Transverse colon (tissue), 4 donors: ENCODE results near the gene TMEM11. TPM values are rescaled to one million over a fixed set of nuclear protein-coding genes. Genes with fewer than 3 reads are reported as not detected.
A peak's percentile ranks its signal among the peaks of the same experiment; 100 is the strongest.

Source experiments
- DNase-seq: peaks from one replicate; pipeline ENCODE4 v3.0.0-alpha.2; 2019
- H3K27ac ChIP-seq, 4 donors: fragments of 200-600 bp; sonication (generic); 2 replicates each; pipeline ENCODE4 v1.5.1; 2016 to 2018; ENCODE audit warnings: inconsistent platforms in 4 of 4
- H3K27me3 ChIP-seq: fragments of 200-600 bp; sonication (generic); 2 replicates; pipeline ENCODE4 v1.5.1; 2017; ENCODE audit warnings: inconsistent platforms
- H3K36me3 ChIP-seq, 4 donors: fragments of 200-600 bp; sonication (generic); 2 replicates each; pipeline ENCODE4 v1.5.1; 2017 to 2019; ENCODE audit warnings: inconsistent platforms in 4 of 4
- H3K4me1 ChIP-seq, 4 donors: fragments of 200-600 bp; sonication (generic); 2 replicates each; pipeline ENCODE4 v1.5.1; 2017 to 2020; ENCODE audit warnings: inconsistent platforms in 4 of 4
- H3K4me3 ChIP-seq, 4 donors: fragments of 200-600 bp; sonication (generic); 1 replicate in 1 of 4; 2 replicates in 3 of 4; pipeline versions ENCODE4 v1.5.1 to v1.6.1; 2017 to 2019; ENCODE audit warnings: inconsistent platforms in 4 of 4
- H3K9me3 ChIP-seq, 2 donors: fragments of 200-600 bp; sonication (generic); 2 replicates each; pipeline ENCODE4 v1.5.1; 2017 to 2019; ENCODE audit warnings: inconsistent platforms in 2 of 2
- EP300 ChIP-seq: sonication (generic); formaldehyde crosslinking; IDR thresholded peaks from one replicate; pipeline ENCODE4 v1.6.1; 2017; ENCODE audit warnings: antibody characterized with exemption, low read depth
- POLR2A ChIP-seq: fragments of 450-650 bp; IDR thresholded peaks from one replicate; pipeline ENCODE4 v1.6.1; 2016; ENCODE audit warnings: antibody characterized with exemption, mild to moderate bottlenecking, moderate library complexity
- POLR2AphosphoS5 ChIP-seq, 3 donors: sonication (generic); formaldehyde crosslinking; IDR thresholded peaks; one replicate each; pipeline ENCODE4 v1.6.1; 2016; ENCODE audit warnings: antibody characterized with exemption in 3 of 3
- WGBS, 2 donors: methylation state at CpG; one replicate each; pipeline ENCODE4 v1.1.5; 2018; ENCODE audit warnings: low coverage in 1 of 2; 5-methylcytosine and 5-hydroxymethylcytosine counted together
- in situ Hi-C, 4 donors: fragments of 200-750 bp; cut with MboI; loops; one replicate each; pipeline versions ENCODE4 v1.15.0 to v1.15.1; 2017; ENCODE audit warnings: low sequenced_read_pairs in 3 of 4, low pct_ligation_motif_present in 1 of 4, low pct_unique_long_range_greater_than_20kb in 1 of 4
- intact Hi-C: fragments of 100-400 bp; cut with DNase I; formaldehyde crosslinking; loops from one replicate; pipeline ENCODE4 v1.15.1; 2023; ENCODE audit warnings: low total_unique reads
- total RNA-seq, 4 donors: library from RNA; depleted of rRNA; stranded (reverse); fragments of >200 nt; gene quantifications; one replicate each; pipeline ENCODE4 v1.1.0, GENCODE V29; 2016
- TF ChIP-seq, protein P1 (sequence below), 5 experiments: fragments of 200-600 bp in 3 of 5; fragments of 450-650 bp in 2 of 5; sonication (generic) in 3 of 5; IDR thresholded peaks; 1 replicate in 2 of 5; 2 replicates in 3 of 5; pipeline ENCODE4 v1.5.1; 2016 to 2017; ENCODE audit warnings: antibody characterized with exemption in 5 of 5, inconsistent platforms in 3 of 5, mild to moderate bottlenecking in 2 of 5, moderate library complexity in 1 of 5

TMEM11 gene
- total RNA-seq, 4 donors from 2014 or later = 15.1 to 35.0 (median 24.5) TPM

DNA sequence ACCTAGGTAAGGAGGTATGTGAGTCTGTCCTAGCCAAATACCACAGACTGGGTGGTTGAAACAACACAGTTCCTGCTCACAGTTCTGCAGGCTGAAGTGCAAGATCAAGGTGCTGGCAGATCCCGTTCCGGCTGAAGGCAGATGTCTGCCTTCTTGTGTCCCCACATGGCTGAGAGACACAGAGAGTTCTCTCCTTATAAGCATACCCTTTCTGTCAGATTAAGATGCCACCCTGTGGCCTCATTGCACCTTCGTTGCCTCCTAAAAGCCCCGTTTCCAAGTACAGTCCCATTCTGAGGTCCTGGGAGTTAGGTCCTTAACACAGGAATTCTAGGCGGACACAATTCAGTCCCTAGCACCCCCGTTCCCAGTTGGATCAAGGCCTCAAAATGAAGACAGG lies 9.1 kb upstream of the TMEM11 start:
- no peaks in the 10 kb centered on the region for H3K9me3 ChIP-seq
- no peak overlapping the region for H3K4me3 ChIP-seq
- peaks cover 0 to 11% (median 5%) of the 10 kb centered on the region in 4 donors for H3K4me1 ChIP-seq
- in situ Hi-C loops = loop anchor here in 1 of 4 donors (25.0 kb wide), 1 partner anchor 111 kb away; no protein-coding TSS in a partner anchor
- no peak for DNase-seq
- TF ChIP-seq POLR2AphosphoS5 (IDR thresholded peaks at IDR 0.05) = no peak
- no peak for TF ChIP-seq EP300
- no peak for TF ChIP-seq POLR2A
- TF ChIP-seq, protein P1, sequence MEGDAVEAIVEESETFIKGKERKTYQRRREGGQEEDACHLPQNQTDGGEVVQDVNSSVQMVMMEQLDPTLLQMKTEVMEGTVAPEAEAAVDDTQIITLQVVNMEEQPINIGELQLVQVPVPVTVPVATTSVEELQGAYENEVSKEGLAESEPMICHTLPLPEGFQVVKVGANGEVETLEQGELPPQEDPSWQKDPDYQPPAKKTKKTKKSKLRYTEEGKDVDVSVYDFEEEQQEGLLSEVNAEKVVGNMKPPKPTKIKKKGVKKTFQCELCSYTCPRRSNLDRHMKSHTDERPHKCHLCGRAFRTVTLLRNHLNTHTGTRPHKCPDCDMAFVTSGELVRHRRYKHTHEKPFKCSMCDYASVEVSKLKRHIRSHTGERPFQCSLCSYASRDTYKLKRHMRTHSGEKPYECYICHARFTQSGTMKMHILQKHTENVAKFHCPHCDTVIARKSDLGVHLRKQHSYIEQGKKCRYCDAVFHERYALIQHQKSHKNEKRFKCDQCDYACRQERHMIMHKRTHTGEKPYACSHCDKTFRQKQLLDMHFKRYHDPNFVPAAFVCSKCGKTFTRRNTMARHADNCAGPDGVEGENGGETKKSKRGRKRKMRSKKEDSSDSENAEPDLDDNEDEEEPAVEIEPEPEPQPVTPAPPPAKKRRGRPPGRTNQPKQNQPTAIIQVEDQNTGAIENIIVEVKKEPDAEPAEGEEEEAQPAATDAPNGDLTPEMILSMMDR (IDR thresholded peaks at IDR 0.05) = no peak
- intact Hi-C loops = no loop called here
- H3K36me3 ChIP-seq = no peaks in the 10 kb centered on the region
- H3K27me3 ChIP-seq = no peaks in the 10 kb centered on the region
- 91 to 100% methylated on average over 1 to 6 of the region's 6 CpGs for WGBS, 2 donors
- H3K27ac ChIP-seq = no peak overlapping the region

GRCh38 chr17:21218831-21219380 lies 4.9 kb upstream of the TMEM11 start:
- Histone ChIP-seq H3K27ac (peak overlapping the region; percentile 32 to 57 (median 40)), H3K27me3 (no peaks in the 10 kb centered on the region), H3K9me3 (no peaks in the 10 kb centered on the region), H3K36me3 (no peaks in the 10 kb centered on the region), H3K4me3 (no peak overlapping the region), H3K4me1 (peaks cover 6 to 24% (median 12%) of the 10 kb centered on the region in 4 donors)
- DNase-seq = no peak
- WGBS, 2 donors = 64 to 71% methylated on average over 2 to 3 of the region's 3 CpGs
- in situ Hi-C loops (loop anchor here in 2 of 4 donors (10.0 to 25.0 kb wide), 2 partner anchors 56 to 107 kb away; no protein-coding TSS in a partner anchor), intact Hi-C loops (no loop called here)
- no peak for TF ChIP-seq EP300
- TF ChIP-seq, protein P1 (IDR thresholded peaks at IDR 0.05) = no peak
- TF ChIP-seq POLR2A = no peak

DNA sequence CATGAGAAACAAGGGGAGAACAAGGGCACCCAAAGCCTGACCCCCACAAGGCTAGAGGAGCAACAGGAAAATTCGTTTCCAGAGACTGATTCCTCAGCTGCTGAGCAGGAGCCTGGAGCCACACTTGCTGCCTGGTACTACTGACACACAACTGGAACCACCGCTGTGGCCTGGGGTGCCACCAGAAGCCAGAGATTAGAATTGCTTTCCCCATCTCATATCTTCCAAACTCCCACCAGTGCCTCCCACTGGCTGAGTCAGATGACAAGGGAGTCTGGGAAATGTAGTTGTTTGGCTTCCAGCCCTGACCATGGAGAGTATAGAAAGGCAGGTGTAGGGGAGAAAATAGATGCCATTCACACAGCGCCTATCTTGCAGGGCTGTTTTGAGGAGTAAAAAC lies 4.1 kb upstream of the TMEM11 start:
- Histone ChIP-seq H3K27ac (peak overlapping the region in 3 of 4 donors; percentile 32 to 47 (median 34)), H3K4me1 (peaks cover 6 to 27% (median 13%) of the 10 kb centered on the region in 4 donors), H3K36me3 (no peaks in the 10 kb centered on the region), H3K27me3 (no peaks in the 10 kb centered on the region), H3K4me3 (no peak overlapping the region), H3K9me3 (no peaks in the 10 kb centered on the region)
- WGBS, 2 donors = 86 to 91% methylated on average over 1 to 3 of the region's 3 CpGs
- in situ Hi-C loops (loop anchor here in 2 of 4 donors (10.0 to 25.0 kb wide), 2 partner anchors 57 to 106 kb away; no protein-coding TSS in a partner anchor), intact Hi-C loops (no loop called here)
- no peak for DNase-seq
- TF ChIP-seq POLR2A (no peak), POLR2AphosphoS5 (IDR thresholded peaks at IDR 0.05) (no peak), EP300 (no peak)

DNA sequence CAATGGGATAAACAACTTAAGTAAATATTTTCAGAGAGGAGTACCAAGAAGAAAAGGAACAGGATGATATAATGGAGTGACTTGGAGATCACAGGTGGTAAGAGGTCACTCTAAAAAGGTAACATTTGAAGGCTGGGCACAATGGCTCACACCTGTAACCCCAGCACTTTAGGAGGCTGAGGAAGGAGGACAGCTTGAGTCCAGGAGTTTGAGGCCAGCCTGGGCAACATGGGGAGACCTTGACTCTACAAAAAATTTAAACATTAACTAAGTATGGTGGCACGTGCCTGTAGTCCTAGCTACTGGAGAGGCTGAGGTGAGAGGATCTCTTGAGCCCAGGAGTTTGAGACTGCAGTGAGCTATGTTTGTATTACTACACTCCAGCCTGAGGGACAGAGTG lies 3.4 kb upstream of the TMEM11 start:
- 79 to 100% methylated on average over 1 of the region's 1 CpG for WGBS, 2 donors
- no peaks in the 10 kb centered on the region for H3K36me3 ChIP-seq
- H3K4me3 ChIP-seq = no peak overlapping the region
- intact Hi-C loops = no loop called here
- TF ChIP-seq POLR2A = no peak
- TF ChIP-seq, protein P1 (IDR thresholded peaks at IDR 0.05) = no peak
- no peak for TF ChIP-seq POLR2AphosphoS5 (IDR thresholded peaks at IDR 0.05)
- TF ChIP-seq EP300 = no peak
- peaks cover 12 to 35% (median 21%) of the 10 kb centered on the region in 4 donors for H3K4me1 ChIP-seq
- H3K27me3 ChIP-seq = no peaks in the 10 kb centered on the region
- in situ Hi-C loops = loop anchor here in 2 of 4 donors (10.0 to 25.0 kb wide), 2 partner anchors 57 to 105 kb away; no protein-coding TSS in a partner anchor
- no peak overlapping the region for H3K27ac ChIP-seq
- no peaks in the 10 kb centered on the region for H3K9me3 ChIP-seq
- DNase-seq = no peak
